Activated CD4-positive, alpha-beta memory T cell treated with anti-CD3 and anti-CD28 coated beads for 36 hours (primary cell): Measurements from ENCODE around the gene GPX5. TPM values are rescaled to one million over a fixed set of nuclear protein-coding genes. Genes with fewer than 3 reads are reported as not detected.
"Not testable (repeated sequence)": the region's sequence is repeated elsewhere in the genome, so short reads cannot be mapped to it uniquely, and the experiment has no call there.

Source experiments
- CTCF ChIA-PET: fragments of 350-600 bp; sonication (Branson Sonifier 250); formaldehyde crosslinking; loops from one replicate; lab custom pipeline; 2021; ENCODE audit warnings: antibody characterized with exemption, inconsistent platforms; lab: Charles Lee
- POLR2A ChIA-PET: fragments of 350-600 bp; sonication (Branson Sonifier 250); formaldehyde crosslinking; loops from one replicate; lab custom pipeline; 2021; ENCODE audit warnings: antibody characterized with exemption; lab: Charles Lee
- DNase-seq: peaks from one replicate; pipeline ENCODE4 v3.0.0-alpha.2; 2020
- H3K27ac Mint-ChIP-seq: one replicate; pipeline ENCODE4 v1.8.0; 2021; ENCODE audit warnings: mixed read lengths
- H3K27me3 Mint-ChIP-seq: one replicate; pipeline ENCODE4 v1.8.0; 2021; ENCODE audit warnings: mixed read lengths
- H3K36me3 Mint-ChIP-seq: one replicate; pipeline ENCODE4 v1.8.0; 2021; ENCODE audit warnings: mixed read lengths
- H3K4me1 Mint-ChIP-seq: one replicate; pipeline ENCODE4 v1.8.0; 2021; ENCODE audit warnings: low read depth, mixed read lengths
- H3K4me3 Mint-ChIP-seq: one replicate; pipeline ENCODE4 v1.8.0; 2021; ENCODE audit warnings: mild to moderate bottlenecking, mixed read lengths
- H3K9me3 Mint-ChIP-seq: one replicate; pipeline ENCODE4 v1.8.0; 2021; ENCODE audit warnings: mixed read lengths
- intact Hi-C: fragments of 100-400 bp; cut with micrococcal nuclease; formaldehyde crosslinking; loops from one replicate; pipeline ENCODE4 v1.15.1; 2023
- total RNA-seq, 2 experiments: library from RNA; stranded (reverse); gene quantifications; one replicate each; pipeline ENCODE4 v1.2.3, GENCODE V29; 2021

GPX5 gene
- total RNA-seq, 2 experiments from 2014 or later, result not detected

DNA sequence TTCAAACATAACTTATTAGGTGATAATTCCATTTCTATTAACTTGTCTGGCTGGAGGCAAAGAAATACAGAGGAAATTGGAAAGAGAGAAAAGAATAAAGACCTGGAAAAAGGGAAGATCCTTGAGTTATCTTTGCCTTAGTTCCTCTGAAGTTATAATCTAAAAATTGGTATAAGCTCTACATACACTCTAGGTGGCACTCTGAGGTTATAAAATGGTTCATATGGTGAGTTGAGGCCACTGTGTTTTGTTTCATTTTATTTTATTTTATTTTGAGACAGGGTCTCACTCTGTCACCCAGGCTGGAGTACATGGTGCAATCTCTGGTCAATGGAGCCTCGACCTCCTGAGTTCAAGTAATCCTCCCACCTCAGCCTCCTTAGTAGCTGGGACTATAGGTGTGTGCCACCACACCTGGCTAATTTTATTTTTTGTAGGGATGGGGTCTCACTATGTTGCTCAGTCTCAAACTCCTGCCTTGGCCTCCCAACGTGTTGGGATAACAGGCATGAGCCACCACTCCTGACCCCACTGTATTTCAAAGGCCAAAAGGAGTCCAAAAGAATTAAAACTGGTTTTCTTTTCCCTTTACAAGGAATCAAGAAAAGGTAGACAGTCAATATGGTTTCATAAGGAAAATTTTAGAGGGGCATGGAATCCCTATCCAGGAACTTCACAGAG lies 29.4 kb upstream of the GPX5 start:
- H3K27ac Mint-ChIP-seq, result no peak overlapping the region
- CTCF ChIA-PET, result interaction anchor here (1.2 to 1.8 kb wide), 2 partner anchors 187 to 189 kb away, joined by 4 to 7 read pairs; no protein-coding TSS in a partner anchor
- POLR2A ChIA-PET, result no interaction called here
- no peak overlapping the region for H3K4me3 Mint-ChIP-seq
- peaks cover 24% of the 10 kb centered on the region for H3K27me3 Mint-ChIP-seq
- no peak for DNase-seq
- intact Hi-C loops, result loop anchor here (2.0 kb wide), 1 partner anchor 189 kb away; no protein-coding TSS in a partner anchor
- H3K4me1 Mint-ChIP-seq, result peaks cover 4% of the 10 kb centered on the region
- no peaks in the 10 kb centered on the region for H3K9me3 Mint-ChIP-seq
- no peaks in the 10 kb centered on the region for H3K36me3 Mint-ChIP-seq

DNA sequence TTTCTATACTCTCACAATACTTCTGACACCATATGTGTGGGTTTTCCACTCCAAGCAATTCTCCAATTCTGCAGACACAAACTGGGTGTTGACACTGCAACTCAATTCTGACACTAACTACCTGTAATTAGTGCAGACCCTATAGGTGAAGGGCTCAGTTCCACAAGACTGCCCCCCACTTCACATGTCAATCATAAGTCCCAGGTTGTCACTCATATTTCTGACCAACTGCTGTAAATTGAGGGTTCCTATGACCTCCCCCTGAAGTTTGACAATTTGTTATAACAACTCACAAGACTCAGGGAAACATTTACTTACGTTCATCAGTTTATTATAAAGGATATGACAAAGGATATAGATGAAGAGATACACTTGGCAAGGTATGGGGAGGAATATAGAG lies 28.4 kb upstream of the GPX5 start:
- CTCF ChIA-PET, result interaction anchor here (1.8 kb wide), 1 partner anchor 188 kb away, joined by 7 read pairs; no protein-coding TSS in a partner anchor

DNA sequence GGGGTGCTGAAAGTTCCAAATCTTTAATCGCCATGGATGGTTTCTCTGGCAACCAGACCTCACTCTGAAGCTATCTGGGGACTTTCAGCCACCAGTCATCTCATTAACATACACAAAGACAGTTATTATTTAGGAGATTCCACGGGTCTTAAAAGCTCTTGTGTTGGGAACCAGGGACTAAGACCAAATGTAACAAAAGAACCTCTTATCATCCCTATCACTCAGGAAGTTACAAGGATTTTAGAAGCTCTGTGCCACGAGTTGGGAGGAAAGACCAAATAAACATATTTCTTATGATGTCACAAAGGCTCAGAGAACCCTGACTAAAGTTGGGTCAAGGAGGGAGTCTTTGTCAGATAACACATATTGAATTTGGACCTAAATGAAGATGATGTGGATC lies 27.8 kb upstream of the GPX5 start:
- no peaks in the 10 kb centered on the region for H3K4me1 Mint-ChIP-seq
- peaks cover 12% of the 10 kb centered on the region for H3K27me3 Mint-ChIP-seq
- intact Hi-C loops, result loop anchor here (2.0 kb wide), 1 partner anchor 187 kb away; no protein-coding TSS in a partner anchor
- H3K36me3 Mint-ChIP-seq, result no peaks in the 10 kb centered on the region
- H3K9me3 Mint-ChIP-seq, result no peaks in the 10 kb centered on the region
- POLR2A ChIA-PET, result no interaction called here
- no peak for DNase-seq
- no peak overlapping the region for H3K27ac Mint-ChIP-seq
- no peak overlapping the region for H3K4me3 Mint-ChIP-seq
- CTCF ChIA-PET, result interaction anchor here (0.6 kb wide), 1 partner anchor 186 kb away, joined by 3 read pairs; no protein-coding TSS in a partner anchor

More for the DNA sequence above, 28.4 kb upstream of the GPX5 start:
- no peak overlapping the region for H3K4me3 Mint-ChIP-seq
- peaks cover 15% of the 10 kb centered on the region for H3K27me3 Mint-ChIP-seq
- no peaks in the 10 kb centered on the region for H3K36me3 Mint-ChIP-seq
- DNase-seq, result no peak
- POLR2A ChIA-PET, result no interaction called here
- intact Hi-C loops, result loop anchor here (2.0 kb wide), 1 partner anchor 187 kb away; no protein-coding TSS in a partner anchor
- no peaks in the 10 kb centered on the region for H3K9me3 Mint-ChIP-seq
- H3K27ac Mint-ChIP-seq, result no peak overlapping the region
- H3K4me1 Mint-ChIP-seq, result no peaks in the 10 kb centered on the region

- Mint-ChIP-seq H3K36me3 (no peaks in the 10 kb centered on the region), H3K27ac (no peak overlapping the region), H3K9me3 (no peaks in the 10 kb centered on the region), H3K4me1 (no peaks in the 10 kb centered on the region), H3K27me3 (peaks cover 4% of the 10 kb centered on the region), H3K4me3 (no peak overlapping the region)
- POLR2A ChIA-PET, result no interaction called here
- intact Hi-C loops, result no loop called here
- CTCF ChIA-PET, result no interaction called here
- no peak for DNase-seq
These were observed 24.4 kb upstream of the GPX5 start for GRCh38 chr6:28501259-28501658.

DNA sequence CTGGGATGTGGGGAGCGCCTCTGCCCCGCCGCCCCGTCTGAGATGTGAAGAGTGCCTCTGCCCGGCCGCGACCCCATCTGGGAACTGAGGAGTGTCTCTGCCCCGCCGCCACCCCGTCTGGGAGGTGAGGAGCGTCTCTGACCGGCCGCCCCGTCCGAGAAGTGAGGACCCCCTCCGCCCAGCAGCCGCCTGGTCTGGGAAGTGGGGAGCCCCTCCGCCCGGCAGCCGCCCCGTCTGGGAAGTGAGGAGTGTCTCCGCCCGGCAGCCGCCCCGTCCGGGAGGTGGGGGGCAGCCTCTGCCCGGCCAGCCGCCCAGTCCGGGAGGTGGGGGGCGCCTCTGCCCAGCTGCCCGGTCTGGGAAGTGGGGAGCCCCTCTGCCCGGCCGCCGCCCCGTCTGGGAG lies 23.5 kb upstream of the GPX5 start:
- H3K36me3 Mint-ChIP-seq, H3K4me3 Mint-ChIP-seq, DNase-seq, H3K27ac Mint-ChIP-seq, H3K27me3 Mint-ChIP-seq, H3K9me3 Mint-ChIP-seq, CTCF ChIA-PET, intact Hi-C loops, H3K4me1 Mint-ChIP-seq, POLR2A ChIA-PET: not testable (repeated sequence)

DNA sequence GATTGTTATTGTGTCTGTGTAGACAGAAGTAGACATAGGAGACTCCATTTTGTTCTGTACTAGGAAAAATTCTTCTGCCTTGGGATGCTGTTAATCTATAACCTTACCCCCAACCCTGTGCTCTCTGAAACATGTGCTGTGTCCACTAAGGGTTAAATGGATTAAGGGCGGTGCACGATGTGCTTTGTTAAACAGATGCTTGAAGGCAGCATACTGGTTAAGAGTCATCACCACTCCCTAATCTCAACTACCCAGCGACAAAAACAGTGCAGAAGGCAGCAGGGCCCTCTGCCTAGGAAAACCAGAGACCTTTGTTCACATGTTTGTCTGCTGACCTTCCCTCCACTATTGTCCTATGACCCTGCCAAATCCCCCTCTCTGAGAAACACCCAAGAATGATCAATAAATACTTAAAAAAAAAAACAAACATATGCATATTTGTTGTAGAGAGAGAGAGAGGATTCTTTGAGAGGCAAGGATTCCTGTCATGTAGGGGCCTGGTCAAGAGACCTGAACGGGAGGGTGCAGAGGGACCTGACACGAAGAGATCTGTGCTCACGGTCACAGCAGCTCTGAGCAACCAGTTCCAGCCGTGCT lies 22.9 kb upstream of the GPX5 start:
- POLR2A ChIA-PET, intact Hi-C loops, CTCF ChIA-PET, H3K27ac Mint-ChIP-seq, H3K4me3 Mint-ChIP-seq, DNase-seq, H3K4me1 Mint-ChIP-seq, H3K27me3 Mint-ChIP-seq, H3K36me3 Mint-ChIP-seq, H3K9me3 Mint-ChIP-seq: not testable (repeated sequence)

DNA sequence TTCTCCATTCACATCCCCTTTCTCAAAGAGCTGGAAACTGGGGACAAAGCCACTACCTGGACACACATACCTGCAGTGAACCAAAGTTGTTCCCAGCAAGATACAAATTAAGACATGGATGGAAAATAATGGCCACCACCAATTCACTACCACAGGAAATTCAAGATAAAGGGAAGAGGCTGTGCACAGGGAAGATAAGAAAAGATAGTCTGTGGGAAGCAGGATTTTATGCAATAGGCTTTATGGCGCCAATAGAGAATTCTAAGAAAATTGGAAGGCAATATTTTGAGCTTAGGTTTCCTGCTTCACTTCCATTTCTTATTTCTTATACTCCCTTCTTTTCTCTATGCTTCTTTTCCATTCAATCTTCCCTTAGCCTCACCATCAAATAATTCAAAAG lies 19.9 kb upstream of the GPX5 start:
- H3K27me3 Mint-ChIP-seq, result peaks cover 6% of the 10 kb centered on the region
- intact Hi-C loops, result no loop called here
- no peaks in the 10 kb centered on the region for H3K36me3 Mint-ChIP-seq
- POLR2A ChIA-PET, result no interaction called here
- no peaks in the 10 kb centered on the region for H3K9me3 Mint-ChIP-seq
- no peak overlapping the region for H3K27ac Mint-ChIP-seq
- no peak overlapping the region for H3K4me3 Mint-ChIP-seq
- peaks cover 10% of the 10 kb centered on the region for H3K4me1 Mint-ChIP-seq
- CTCF ChIA-PET, result interaction anchor here (0.6 kb wide), 1 partner anchor 1681 kb away, joined by 3 read pairs; no protein-coding TSS in a partner anchor
- DNase-seq, result no peak

DNA sequence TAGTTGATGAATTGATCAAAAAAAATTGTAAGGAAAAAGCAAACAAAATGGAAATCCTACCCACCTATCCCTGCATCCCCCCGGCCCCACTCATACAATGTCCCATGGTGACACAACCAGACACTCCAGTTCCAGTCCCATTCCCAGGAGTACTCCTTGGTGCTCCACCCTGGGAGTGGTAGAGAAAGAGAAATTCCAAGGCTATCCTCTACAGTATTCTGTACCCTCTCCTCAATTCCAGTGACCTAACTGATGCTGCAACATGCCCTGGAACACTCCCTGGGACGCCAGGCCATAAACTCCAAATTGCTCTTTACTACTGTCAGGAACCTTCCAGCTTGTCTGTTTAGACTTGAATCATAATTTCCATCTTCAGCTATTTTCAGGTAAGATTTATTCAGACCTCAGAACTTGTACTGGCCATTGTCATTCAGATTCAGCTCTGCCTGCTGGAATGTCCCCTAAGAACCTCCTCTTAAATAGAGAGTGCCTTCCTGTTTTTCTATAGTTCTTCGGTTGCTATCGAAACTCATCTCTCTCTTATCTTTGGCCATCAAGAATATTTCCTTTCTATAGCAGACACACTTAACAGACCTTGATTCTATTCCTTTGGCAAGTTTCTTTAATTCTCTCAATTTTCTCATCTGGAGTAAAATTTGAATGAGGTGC lies 18.7 kb upstream of the GPX5 start:
- Mint-ChIP-seq H3K4me1 (peaks cover 10% of the 10 kb centered on the region), H3K9me3 (no peaks in the 10 kb centered on the region), H3K27ac (no peak overlapping the region), H3K36me3 (no peaks in the 10 kb centered on the region), H3K4me3 (no peak overlapping the region), H3K27me3 (peaks cover 6% of the 10 kb centered on the region)
- intact Hi-C loops, result no loop called here
- DNase-seq, result no peak
- ChIA-PET CTCF (no interaction called here), POLR2A (no interaction called here)

DNA sequence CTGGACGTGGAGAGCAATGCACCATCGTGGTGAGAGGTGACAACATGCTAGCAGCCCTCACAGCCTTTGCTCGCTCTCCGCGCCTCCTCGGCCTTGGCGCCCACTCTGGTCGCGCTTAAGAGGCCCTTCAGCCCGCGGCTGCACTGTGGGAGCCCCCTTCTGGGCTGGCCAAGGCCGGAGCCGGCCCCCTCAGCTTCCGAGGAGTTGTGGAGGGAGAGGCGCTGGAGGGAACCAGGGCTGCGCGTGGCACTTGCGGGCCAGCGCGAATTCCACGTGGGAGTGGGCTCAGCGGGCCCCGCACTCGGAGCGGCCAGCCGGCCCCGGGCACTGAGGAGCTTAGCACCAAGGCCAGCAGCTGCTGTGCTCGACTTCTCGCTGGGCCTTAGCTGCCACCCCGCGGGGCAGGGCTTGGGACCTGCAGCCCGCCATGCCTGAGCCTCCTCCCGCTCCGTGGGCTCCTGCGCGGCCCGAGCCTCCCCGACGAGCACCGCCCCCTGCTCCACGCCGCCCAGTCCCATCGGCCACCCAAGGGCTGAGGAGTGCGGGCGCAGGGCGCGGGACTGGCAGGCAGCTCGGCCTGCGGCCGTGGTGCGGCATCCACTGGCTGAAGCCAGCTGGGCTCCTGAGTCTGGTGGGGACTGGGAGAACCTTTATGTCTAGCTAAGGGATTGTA lies 13.9 kb upstream of the GPX5 start:
- no peaks in the 10 kb centered on the region for H3K36me3 Mint-ChIP-seq
- peaks cover 8% of the 10 kb centered on the region for H3K4me1 Mint-ChIP-seq
- no peak overlapping the region for H3K4me3 Mint-ChIP-seq
- intact Hi-C loops, result no loop called here
- DNase-seq, result no peak
- no peak overlapping the region for H3K27ac Mint-ChIP-seq
- H3K9me3 Mint-ChIP-seq, result no peaks in the 10 kb centered on the region
- peaks cover 6% of the 10 kb centered on the region for H3K27me3 Mint-ChIP-seq
- ChIA-PET CTCF (no interaction called here), POLR2A (no interaction called here)

DNA sequence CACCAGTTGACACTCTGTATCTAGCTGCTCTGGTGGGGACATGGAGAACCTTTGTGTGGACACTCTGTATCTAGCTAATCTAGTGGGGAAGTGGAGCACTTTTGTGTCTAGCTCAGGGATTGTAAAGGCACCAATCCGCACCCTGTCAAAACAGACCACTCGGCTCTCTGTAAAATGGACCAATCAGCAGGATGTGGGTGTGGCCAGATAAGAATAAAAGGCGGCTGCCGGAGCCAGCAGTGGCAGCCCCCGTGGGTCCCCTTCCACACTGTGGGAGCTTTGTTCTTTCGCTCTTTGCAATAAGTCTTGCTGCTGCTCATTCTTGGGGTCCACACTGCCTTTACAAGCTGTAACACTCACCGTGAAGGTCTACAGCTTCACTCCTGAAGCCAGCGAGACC lies 13.3 kb upstream of the GPX5 start:
- H3K9me3 Mint-ChIP-seq, CTCF ChIA-PET, intact Hi-C loops: not testable (repeated sequence)

GRCh38 chr6:28515676-28516075 lies 10.0 kb upstream of the GPX5 start, which contains the start of gene GPX6:
Gene GPX6, minus strand, starts transcription at chr6:28515793. Its CDS starts 50 bp downstream, at chr6:28515743.
- no peaks in the 10 kb centered on the region for H3K9me3 Mint-ChIP-seq
- DNase-seq, result no peak
- ChIA-PET CTCF (no interaction called here), POLR2A (no interaction called here)
- H3K36me3 Mint-ChIP-seq, result no peaks in the 10 kb centered on the region
- intact Hi-C loops, result no loop called here
- H3K27me3 Mint-ChIP-seq, result peaks cover 11% of the 10 kb centered on the region
- H3K4me1 Mint-ChIP-seq, result no peaks in the 10 kb centered on the region
- H3K4me3 Mint-ChIP-seq, result no peak within 1 kb of the TSS
- no peak within 1 kb of the TSS for H3K27ac Mint-ChIP-seq

More for the DNA sequence above, 13.3 kb upstream of the GPX5 start:
- H3K27ac Mint-ChIP-seq, H3K36me3 Mint-ChIP-seq, H3K27me3 Mint-ChIP-seq, H3K4me1 Mint-ChIP-seq, POLR2A ChIA-PET, DNase-seq, H3K4me3 Mint-ChIP-seq: not testable (repeated sequence)

DNA sequence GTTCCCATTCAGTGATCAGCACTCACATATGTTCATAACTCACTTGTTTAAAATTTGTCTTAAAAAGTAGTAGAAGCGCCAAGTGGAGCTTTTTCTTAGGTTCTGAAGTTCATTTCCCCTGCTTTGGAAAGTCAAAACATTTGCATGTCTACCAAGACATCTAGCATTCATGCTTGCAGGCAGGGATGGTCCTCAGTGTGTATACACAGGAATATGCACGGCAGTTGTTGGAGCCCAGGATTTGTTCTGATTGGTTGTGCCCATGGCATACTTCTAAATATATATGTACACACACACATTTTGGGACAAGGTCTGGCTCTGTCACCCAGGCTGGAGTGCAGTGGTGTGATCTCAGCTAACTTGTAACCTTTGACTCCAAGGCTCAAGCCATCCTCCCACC lies 7.7 kb upstream of the GPX5 start:
- Mint-ChIP-seq H3K9me3 (no peaks in the 10 kb centered on the region), H3K27ac (no peak overlapping the region), H3K36me3 (no peaks in the 10 kb centered on the region), H3K27me3 (peaks cover 13% of the 10 kb centered on the region), H3K4me3 (no peak overlapping the region), H3K4me1 (peaks cover 9% of the 10 kb centered on the region)
- CTCF ChIA-PET, result no interaction called here
- no peak for DNase-seq
- intact Hi-C loops, result no loop called here
- POLR2A ChIA-PET, result interaction anchor here (0.7 kb wide), 1 partner anchor 71 kb away, joined by 3 read pairs; no protein-coding TSS in a partner anchor
